GM21515 (cell line): ENCODE results near the gene KPNA3.

ENCODE experiments used
- ATAC-seq: cut with Tn5 transposase; IDR thresholded peaks from one replicate; pipeline ENCODE4 v1.9.1; 2021; ENCODE audit not compliant: unreplicated experiment

The KPNA3 gene

DNA sequence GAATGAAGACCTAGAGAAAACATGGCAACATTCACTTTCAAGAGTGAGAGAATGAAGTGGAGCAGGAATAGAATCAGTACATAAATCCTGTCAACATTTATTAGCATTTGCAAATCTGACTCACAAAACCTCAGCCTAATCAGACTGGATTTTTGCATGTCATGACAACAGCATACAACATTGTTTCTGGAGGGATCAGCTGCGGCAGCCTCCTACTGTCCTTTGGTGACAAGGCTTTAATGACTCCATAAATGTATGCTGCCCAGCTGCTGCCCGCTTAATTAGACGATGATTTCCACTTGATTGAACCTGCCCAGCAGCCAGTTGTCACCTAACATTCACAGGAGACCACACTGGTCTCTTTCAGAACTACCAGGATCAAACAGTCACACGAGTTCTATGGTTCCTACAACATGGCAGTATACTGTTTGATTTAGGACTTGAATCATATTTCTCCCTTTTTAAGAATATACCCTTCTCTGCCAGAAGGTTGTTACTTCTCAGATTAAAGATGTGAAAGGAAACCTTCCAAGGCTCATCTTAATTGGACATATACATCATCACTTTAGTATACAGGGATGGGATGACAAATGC is 110.5 kb downstream of the KPNA3 start:
- ATAC-seq = no peak

GRCh38 chr13:49679246-49679645 is 113.2 kb downstream of the KPNA3 start:
- no peak for ATAC-seq

- ATAC-seq = no peak
These were observed 114.1 kb downstream of the KPNA3 start for GRCh38 chr13:49678191-49678914.

GRCh38 chr13:49676581-49677298 is 115.7 kb downstream of the KPNA3 start:
- no peak for ATAC-seq

DNA sequence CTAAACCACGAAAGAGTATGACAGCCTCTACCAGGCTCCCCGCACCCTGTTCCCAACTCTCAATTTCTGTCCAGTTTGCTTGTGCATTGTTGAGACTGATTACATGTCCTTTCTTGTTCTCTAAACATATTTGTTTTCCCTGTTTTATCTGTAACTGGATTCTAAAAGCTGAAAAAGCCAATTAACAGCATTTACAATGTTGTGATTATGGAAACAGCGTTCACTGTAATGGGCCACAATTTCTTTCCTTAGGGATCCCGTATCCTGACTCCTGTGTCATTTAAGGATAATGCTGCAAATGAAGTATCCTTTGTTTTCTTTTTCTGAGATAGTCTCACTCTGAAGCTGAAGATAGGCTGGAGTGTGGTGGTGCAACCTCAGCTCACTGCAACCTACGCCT is 121.7 kb downstream of the KPNA3 start:
- ATAC-seq = no peak

- no peak for ATAC-seq
These were observed 122.7 kb downstream of the KPNA3 start for GRCh38 chr13:49669735-49670309.

DNA sequence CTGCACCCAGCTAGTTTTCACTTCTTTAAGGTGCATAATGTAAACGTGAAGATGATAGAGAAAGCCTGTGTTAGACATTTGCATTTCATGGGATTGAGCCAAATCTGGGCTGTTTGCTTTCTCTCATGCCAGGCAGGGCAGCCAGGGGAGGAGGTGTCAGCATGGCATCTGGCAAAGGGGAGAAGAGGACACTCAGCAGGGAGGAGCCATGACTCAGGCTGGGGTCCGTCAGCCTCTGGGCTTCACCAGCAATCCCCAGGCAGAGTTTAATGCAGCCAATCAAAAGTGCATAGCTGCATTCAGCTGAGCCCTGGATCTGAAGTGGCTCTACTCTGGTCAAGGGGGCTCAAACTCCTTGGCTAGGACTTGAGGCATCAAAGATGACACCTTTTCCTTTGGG is 124.7 kb downstream of the KPNA3 start:
- ATAC-seq = no peak

GRCh38 chr13:49664606-49665005 is 127.9 kb downstream of the KPNA3 start:
- ATAC-seq = no peak

DNA sequence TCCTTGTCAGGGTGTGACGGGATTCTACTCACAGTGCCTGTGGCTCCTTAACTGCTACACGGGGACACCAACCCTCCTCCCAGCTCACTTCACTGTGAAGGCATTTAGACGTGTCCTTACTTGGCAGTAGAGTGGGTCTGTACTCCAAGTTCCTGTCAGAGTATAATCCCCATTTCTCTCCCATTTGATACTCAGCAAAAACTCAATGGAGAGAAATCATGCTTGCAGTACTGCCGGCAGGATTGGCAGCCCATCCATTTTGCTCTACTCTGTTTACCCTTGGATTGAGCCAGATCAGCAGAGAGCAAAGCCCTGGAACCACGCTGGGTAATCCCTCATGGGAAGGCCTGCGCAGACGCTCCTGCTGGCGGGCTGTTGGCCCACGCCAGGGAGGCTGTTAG is 135.2 kb downstream of the KPNA3 start:
- ATAC-seq = no peak

- no peak for ATAC-seq
These were observed 136.6 kb downstream of the KPNA3 start for GRCh38 chr13:49655906-49656305.

GRCh38 chr13:49654011-49654410 is 138.5 kb downstream of the KPNA3 start:
- no peak for ATAC-seq

GRCh38 chr13:49653478-49653877 is 139.0 kb downstream of the KPNA3 start:
- ATAC-seq = no peak

DNA sequence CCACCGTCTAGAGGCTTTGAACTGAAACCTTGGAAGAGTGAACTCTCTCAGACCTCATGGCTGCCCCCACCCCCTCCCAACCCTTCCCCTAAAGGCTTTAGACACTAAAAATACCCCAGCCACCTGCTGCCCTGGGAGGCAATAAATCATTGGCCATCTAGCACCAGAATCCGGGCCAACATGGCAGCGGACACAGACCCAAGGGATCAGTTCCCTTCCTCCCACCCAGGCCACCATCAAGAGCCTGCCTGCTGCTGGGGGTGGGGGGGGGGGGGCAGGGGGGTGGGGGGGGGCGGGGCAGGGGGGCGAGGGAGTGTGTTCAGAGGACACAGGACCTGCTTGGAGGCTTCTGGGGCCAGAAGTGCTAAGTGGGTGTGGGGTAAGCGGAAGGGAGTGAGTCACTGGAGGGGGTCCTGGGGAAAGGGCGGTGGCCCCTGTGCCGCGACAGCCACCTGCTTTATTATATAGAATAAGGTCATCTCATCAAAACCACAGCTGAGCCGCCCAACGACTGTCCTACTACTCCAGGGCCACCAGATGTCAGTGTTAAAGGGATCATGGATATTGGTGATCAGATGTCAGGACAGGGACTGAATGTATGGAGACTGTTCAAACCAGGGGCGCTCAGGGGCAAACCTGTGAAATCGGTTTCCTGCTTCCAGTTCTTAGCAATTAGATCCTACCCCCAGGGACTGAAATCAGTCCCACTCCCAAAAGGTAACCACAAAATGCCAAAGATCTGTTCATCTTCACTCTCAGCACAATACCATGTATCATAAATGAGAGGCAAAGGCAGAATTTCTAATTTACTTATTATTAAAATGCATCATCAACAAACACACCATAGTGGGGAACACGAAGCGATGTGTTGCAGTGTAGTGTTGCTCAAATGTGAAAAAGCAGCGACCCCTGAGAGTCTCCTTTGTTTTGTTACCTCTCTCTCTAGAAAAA is 139.9 kb downstream of the KPNA3 start:
- no peak for ATAC-seq

GRCh38 chr13:49651570-49652354 is 140.7 kb downstream of the KPNA3 start:
- no peak for ATAC-seq

DNA sequence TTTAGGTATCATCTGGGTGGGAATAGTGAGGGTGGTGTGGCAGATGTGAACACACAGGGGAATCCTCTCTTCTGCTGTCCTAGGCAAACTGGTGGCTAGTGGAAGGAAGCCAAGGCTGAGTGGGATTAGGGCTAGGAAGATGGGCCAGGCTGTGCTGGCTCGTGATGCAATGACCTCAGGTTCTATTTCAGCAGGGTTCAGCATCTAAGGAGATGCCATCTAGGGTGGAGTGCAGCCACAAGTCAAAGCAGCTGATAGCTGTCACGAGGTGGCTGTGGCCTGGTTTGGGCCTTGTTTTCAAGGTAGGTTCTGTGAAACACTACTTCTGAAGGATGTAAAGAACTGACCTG is 142.5 kb downstream of the KPNA3 start:
- no peak for ATAC-seq
